Measurements from ENCODE around the gene NUDT11.
"Not testable (repeated sequence)": the region's sequence is repeated elsewhere in the genome, so short reads cannot be mapped to it uniquely, and the experiment has no call there.

Gene NUDT11
- long read RNA-seq, transcript NUDT11-201 (2 exons, 2,385 nt) = major isoform, 128 of 131 reads
- long read RNA-seq, partial matches to known transcripts = 0 of 131 reads
- long read RNA-seq, other reads (novel, unspliced or antisense) = 3 of 131 reads

DNA sequence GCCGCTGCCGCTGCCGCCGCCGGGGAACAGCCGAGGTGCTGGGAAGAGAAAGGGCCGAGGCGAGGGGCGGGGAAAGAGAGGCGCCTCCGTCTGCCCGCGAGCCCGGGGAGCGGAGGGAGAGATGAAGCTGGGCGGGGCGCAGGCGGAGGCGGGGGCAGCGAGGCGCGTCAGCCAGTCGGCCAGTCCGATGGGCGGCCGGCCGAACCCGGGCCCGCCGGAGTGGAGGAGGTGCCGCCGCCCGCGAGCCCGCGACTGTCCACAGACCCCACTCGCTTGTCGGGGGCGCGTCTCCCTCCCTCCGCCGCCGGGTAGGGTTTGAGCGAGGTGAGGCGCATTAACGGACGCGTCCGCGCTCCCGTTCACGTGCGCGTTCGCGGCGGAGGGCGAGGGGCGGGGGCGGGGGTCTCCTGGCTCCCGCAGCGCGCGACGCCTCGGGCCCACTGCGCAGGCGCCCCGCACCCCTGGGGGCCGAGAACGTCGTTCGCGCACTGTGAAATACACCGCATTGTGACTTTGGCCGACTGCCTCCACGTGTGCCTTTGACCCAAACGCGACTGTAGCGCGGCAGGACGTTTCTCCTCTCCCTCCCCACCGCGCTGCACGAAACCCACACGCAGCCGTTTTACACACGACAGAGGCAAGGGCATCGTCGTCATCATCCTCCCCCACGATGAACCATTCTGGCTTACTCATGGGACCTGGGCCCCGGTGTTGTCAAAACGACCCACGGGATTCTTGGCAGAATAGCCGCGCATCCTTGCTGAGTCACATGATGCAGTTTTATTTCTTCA, at the start of gene NUDT11:
Gene NUDT11, minus strand, starts transcription at position 92 of the 791 bp plus-strand sequence. CDS start 148 bp downstream, outside the sequence.
- no peak for DNase-seq (ENCODE audit: low read depth in 1 of 2, low spot score in 1 of 2)
- TF ChIP-seq POLR2AphosphoS5 (IDR thresholded peaks at IDR 0.05; ENCODE audit: low read depth) (no peak), SPI1 (IDR thresholded peaks at IDR 0.05; ENCODE audit: borderline replicate concordance, low read depth) (no peak), GABPA (IDR thresholded peaks at IDR 0.05; ENCODE audit: low read depth) (no peak)
- TF ChIP-seq, protein P1, sequence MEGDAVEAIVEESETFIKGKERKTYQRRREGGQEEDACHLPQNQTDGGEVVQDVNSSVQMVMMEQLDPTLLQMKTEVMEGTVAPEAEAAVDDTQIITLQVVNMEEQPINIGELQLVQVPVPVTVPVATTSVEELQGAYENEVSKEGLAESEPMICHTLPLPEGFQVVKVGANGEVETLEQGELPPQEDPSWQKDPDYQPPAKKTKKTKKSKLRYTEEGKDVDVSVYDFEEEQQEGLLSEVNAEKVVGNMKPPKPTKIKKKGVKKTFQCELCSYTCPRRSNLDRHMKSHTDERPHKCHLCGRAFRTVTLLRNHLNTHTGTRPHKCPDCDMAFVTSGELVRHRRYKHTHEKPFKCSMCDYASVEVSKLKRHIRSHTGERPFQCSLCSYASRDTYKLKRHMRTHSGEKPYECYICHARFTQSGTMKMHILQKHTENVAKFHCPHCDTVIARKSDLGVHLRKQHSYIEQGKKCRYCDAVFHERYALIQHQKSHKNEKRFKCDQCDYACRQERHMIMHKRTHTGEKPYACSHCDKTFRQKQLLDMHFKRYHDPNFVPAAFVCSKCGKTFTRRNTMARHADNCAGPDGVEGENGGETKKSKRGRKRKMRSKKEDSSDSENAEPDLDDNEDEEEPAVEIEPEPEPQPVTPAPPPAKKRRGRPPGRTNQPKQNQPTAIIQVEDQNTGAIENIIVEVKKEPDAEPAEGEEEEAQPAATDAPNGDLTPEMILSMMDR (IDR thresholded peaks at IDR 0.05; ENCODE audit: insufficient read depth, low read length) = no peak
- TF ChIP-seq, protein P2, sequence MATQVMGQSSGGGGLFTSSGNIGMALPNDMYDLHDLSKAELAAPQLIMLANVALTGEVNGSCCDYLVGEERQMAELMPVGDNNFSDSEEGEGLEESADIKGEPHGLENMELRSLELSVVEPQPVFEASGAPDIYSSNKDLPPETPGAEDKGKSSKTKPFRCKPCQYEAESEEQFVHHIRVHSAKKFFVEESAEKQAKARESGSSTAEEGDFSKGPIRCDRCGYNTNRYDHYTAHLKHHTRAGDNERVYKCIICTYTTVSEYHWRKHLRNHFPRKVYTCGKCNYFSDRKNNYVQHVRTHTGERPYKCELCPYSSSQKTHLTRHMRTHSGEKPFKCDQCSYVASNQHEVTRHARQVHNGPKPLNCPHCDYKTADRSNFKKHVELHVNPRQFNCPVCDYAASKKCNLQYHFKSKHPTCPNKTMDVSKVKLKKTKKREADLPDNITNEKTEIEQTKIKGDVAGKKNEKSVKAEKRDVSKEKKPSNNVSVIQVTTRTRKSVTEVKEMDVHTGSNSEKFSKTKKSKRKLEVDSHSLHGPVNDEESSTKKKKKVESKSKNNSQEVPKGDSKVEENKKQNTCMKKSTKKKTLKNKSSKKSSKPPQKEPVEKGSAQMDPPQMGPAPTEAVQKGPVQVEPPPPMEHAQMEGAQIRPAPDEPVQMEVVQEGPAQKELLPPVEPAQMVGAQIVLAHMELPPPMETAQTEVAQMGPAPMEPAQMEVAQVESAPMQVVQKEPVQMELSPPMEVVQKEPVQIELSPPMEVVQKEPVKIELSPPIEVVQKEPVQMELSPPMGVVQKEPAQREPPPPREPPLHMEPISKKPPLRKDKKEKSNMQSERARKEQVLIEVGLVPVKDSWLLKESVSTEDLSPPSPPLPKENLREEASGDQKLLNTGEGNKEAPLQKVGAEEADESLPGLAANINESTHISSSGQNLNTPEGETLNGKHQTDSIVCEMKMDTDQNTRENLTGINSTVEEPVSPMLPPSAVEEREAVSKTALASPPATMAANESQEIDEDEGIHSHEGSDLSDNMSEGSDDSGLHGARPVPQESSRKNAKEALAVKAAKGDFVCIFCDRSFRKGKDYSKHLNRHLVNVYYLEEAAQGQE (IDR thresholded peaks at IDR 0.05; ENCODE audit: insufficient replicate concordance, low read depth) = no peak
- Histone ChIP-seq H3K27me3 (ENCODE audit: insufficient read depth, poor library complexity, severe bottlenecking) (peaks cover 2% of the 10 kb centered on the region), H3K27ac (replicated peaks) (no peak within 1 kb of the TSS), H3K4me3 (replicated peaks; ENCODE audit: insufficient read depth, low read length) (peak within 1 kb of the TSS; percentile 9)

DNA sequence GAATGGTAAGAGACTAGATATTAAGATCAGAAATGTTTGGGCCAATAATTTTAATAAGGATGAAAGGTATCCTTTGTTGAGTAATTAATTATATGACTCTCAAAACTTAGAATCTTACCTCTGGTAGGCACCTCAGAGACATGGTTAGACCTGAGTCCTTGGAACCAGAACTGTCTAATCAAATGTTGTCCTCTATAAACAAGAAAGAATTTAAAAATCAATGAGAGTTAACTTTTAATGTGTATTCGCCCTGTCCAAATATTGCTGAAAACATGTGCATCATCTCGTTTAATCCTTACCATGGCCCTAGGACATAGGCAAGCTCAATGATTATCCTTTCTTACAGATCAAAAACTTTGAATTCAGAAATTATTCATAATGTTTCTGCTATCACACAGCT, 24.0 kb upstream of the NUDT11 start:
- no peak overlapping the region for H3K27ac ChIP-seq (replicated peaks)
- H3K4me3 ChIP-seq (replicated peaks; ENCODE audit: insufficient read depth, low read length) = no peak overlapping the region
- no peak for TF ChIP-seq POLR2AphosphoS5 (IDR thresholded peaks at IDR 0.05; ENCODE audit: low read depth)
- no peak for TF ChIP-seq SPI1 (IDR thresholded peaks at IDR 0.05; ENCODE audit: borderline replicate concordance, low read depth)
- TF ChIP-seq GABPA (IDR thresholded peaks at IDR 0.05; ENCODE audit: low read depth) = no peak
- TF ChIP-seq, protein P1 (IDR thresholded peaks at IDR 0.05; ENCODE audit: insufficient read depth, low read length) = no peak
- TF ChIP-seq, protein P2 (IDR thresholded peaks at IDR 0.05; ENCODE audit: insufficient replicate concordance, low read depth) = no peak
- no peak for DNase-seq (ENCODE audit: low read depth in 1 of 2, low spot score in 1 of 2)
- H3K27me3 ChIP-seq (ENCODE audit: insufficient read depth, poor library complexity, severe bottlenecking) = no peaks in the 10 kb centered on the region

DNA sequence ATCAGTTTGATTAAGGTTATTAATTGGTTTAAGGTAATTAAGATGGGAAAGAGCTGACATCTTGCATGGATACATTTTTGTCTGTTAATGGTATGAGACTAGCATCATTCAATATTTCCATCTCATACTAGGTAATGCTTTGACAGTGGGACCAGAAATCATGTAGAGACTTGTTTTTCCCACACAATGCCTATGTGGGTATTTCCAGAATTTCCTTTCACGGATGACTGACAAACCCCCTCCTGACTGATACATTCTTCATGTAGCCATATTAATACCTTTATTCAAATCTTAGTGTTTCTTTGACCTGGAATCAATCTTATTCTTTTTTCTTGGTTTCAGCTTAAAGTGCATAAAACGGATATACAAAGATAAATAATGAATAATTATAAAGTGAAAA, 22.7 kb upstream of the NUDT11 start:
- H3K27ac ChIP-seq (replicated peaks); H3K27me3 ChIP-seq (ENCODE audit: insufficient read depth, poor library complexity, severe bottlenecking); H3K4me3 ChIP-seq (replicated peaks; ENCODE audit: insufficient read depth, low read length); DNase-seq (ENCODE audit: low read depth in 1 of 2, low spot score in 1 of 2): not testable (repeated sequence)

DNA sequence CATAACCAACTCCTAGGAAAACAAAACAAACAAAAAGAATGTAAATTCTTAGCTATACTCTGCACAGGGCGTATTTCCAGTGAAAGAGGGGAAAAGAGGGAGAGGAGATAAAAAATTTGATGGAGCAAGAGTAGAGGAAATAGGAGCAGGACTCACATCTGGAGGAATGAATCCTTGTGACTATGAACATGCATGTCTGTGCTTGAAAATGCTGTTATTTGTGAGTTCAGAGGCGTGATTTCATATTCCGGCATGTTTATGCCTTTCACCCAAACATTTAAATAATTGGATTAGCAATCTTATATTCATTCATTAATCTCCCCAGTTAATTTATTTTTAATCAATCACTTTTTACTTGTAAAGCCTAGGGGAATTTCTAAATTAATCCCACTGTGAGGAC, 11.2 kb upstream of the NUDT11 start:
- Histone ChIP-seq H3K4me3 (replicated peaks; ENCODE audit: insufficient read depth, low read length) (no peak overlapping the region), H3K27ac (replicated peaks) (no peak overlapping the region), H3K27me3 (ENCODE audit: insufficient read depth, poor library complexity, severe bottlenecking) (no peaks in the 10 kb centered on the region)
- no peak for TF ChIP-seq GABPA (IDR thresholded peaks at IDR 0.05; ENCODE audit: low read depth)
- TF ChIP-seq POLR2AphosphoS5 (IDR thresholded peaks at IDR 0.05; ENCODE audit: low read depth) = no peak
- no peak for TF ChIP-seq SPI1 (IDR thresholded peaks at IDR 0.05; ENCODE audit: borderline replicate concordance, low read depth)
- TF ChIP-seq, protein P1 (IDR thresholded peaks at IDR 0.05; ENCODE audit: insufficient read depth, low read length) = no peak
- TF ChIP-seq, protein P2 (IDR thresholded peaks at IDR 0.05; ENCODE audit: insufficient replicate concordance, low read depth) = no peak
- no peak for DNase-seq (ENCODE audit: low read depth in 1 of 2, low spot score in 1 of 2)

DNA sequence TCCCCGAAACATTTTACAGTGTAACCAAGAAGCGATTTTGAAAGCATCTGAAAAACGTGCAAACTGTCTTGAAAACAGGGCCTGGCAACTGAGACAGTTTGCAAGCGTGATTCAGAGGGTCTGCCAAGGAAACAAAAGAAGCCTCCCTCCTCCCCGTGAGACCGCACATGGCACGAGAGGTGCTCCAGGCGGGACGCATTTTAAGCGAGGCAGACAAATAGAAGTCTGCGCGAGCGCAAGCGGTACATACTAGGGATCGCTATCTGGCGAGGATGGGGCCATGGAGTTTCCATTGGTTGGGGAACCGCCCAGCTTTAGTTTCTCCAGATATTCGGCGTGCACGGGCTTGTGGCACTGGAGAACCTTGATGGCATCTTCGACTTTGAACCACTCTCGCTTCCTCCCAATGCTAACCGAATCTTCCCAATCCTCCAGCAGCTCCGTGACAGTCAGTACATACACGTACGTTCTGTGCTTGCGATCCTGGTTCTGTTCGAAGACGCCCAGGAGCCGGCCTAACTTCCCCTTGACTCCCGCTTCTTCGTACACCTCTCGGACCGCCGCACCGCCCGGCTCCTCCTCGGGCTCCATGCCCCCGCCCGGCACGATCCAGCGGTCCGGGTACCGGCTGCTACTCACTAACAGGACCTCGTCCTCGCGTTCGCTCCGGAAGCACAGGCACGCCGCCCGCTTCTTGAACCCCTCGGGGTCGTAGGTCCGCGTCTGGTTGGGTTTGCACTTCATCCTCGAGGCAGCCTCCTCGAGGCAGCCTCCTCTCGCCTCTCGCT, 497 bp downstream of the NUDT11 start:
- H3K4me3 ChIP-seq (replicated peaks; ENCODE audit: insufficient read depth, low read length) = 0 out of 2 replicates have a peak overlapping the region, but pooled peaks have one; percentile 9
- H3K27me3 ChIP-seq (ENCODE audit: insufficient read depth, poor library complexity, severe bottlenecking); DNase-seq (ENCODE audit: low read depth in 1 of 2, low spot score in 1 of 2); H3K27ac ChIP-seq (replicated peaks): not testable (repeated sequence)
